Erythroblast (primary cell): ENCODE results near the gene PODN.

Source experiments
- GATA1 ChIP-seq: IDR thresholded peaks from 2 replicates; pipeline ENCODE4 v1.6.1; 2011; ENCODE audit warnings: low read depth, mild to moderate bottlenecking, control low read depth, low read length, moderate library complexity
- POLR2A ChIP-seq: IDR thresholded peaks from 2 replicates; pipeline ENCODE4 v1.6.1; 2011; ENCODE audit warnings: mild to moderate bottlenecking, low read length

DNA sequence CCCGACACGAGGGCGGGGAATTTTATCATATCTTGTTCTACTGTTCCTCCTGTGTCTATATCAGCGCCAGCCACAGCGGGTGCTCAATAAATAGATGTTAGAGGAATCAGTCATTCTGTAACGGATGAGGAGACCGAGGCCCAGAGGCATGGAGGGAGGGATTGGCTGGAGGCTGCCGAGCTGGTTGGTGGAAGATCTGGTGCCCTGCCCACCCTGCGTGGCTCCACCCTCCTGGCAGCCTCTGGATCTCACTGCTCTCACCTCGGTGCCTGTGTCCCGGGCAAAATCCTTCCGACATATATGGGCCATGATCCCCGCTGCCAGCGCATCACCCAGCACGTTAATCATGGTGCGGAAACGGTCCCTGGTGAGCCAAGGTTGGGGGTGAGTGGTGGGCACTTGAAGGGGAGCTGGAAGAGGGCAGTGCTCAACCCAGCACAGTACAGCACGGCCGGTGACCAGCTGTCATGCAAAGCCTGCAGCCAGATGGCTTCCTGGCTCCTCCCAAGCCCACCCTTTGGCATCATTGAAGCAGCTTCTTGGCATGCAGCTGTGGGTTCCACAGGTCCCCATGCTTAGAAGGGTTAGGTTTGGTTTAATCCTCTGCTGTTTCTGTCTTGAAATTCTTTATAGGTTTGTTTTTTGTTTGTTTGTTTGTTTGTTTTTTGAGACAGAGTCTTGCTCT lies 26.7 kb downstream of the PODN start:
- TF ChIP-seq POLR2A (no peak), GATA1 (no peak)
